ENCODE results near the gene WDPCP. TPM values are rescaled to one million over a fixed set of nuclear protein-coding genes. Genes with fewer than 3 reads are reported as not detected.

WDPCP gene
- total and polyA plus RNA-seq, 2 of the 4 experiments (the other 2 are of a cell fraction): 2.2 to 10.2 TPM

DNA sequence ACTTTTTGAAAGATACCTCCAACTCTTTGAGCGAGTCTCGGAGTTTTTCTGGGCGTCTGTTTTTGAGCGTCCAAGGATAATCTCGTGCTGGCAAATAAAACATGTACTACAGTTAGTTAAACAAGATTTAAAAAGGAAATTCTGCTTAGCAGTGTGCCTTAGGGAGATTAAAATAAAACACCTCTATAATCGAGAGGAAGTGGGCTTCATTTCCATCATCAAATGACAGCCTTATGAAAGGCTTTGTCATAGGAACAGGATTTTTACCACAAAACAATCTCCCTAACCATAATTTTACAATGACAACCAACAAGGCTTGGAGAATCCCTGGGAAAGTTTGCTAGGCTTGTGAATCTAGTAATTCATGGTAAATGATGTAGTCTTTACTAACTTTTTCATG lies 103.4 kb downstream of the WDPCP start:
- Histone ChIP-seq H2BK5ac (ENCODE audit: low read depth, low read length, poor library complexity, severe bottlenecking) (no peak overlapping the region), H2AFZ (replicated peaks; ENCODE audit: low read length, poor library complexity) (no peak overlapping the region), H4K20me1 (ENCODE audit: insufficient read depth, low read length) (no peaks in the 10 kb centered on the region), H2AK9ac (replicated peaks; ENCODE audit: low read depth, low read length, poor library complexity) (no peak overlapping the region), H4K5ac (ENCODE audit: low read depth, low read length) (no peak overlapping the region), H3K4ac (ENCODE audit: low read depth, low read length) (no peak overlapping the region), H3K4me3 (ENCODE audit: insufficient read depth, low read depth, low read length) (no peak overlapping the region), H3K9ac (ENCODE audit: low read depth, low read length) (no peak overlapping the region), H3K14ac (replicated peaks; ENCODE audit: low read depth, low read length) (no peak overlapping the region), H4K8ac (ENCODE audit: low read depth in 2 of 2, low read length in 2 of 2) (no peak overlapping the region), H2AK5ac (ENCODE audit: low read depth, low read length) (no peak overlapping the region), H3K27ac (ENCODE audit: insufficient read depth, low read length) (no peak overlapping the region), H3K27me3 (ENCODE audit: control insufficient read depth, insufficient read depth, low read length) (no peaks in the 10 kb centered on the region), H3K23ac (ENCODE audit: low read depth, low read length) (no peak overlapping the region), H2BK120ac (ENCODE audit: low read depth, low read length) (no peak overlapping the region), H2BK20ac (ENCODE audit: low read depth, low read length) (no peak overlapping the region), H3K79me1 (ENCODE audit: low read depth in 1 of 2, low read length in 2 of 2) (no peaks in the 10 kb centered on the region), H4K91ac (ENCODE audit: insufficient read depth, low read depth, low read length) (no peak overlapping the region), H3K4me1 (ENCODE audit: control insufficient read depth, insufficient read depth, low read length) (no peaks in the 10 kb centered on the region), H3K4me2 (ENCODE audit: low read depth, low read length) (no peak overlapping the region), H3K56ac (ENCODE audit: extremely low read depth, insufficient read depth, low read length) (no peak overlapping the region), H3K18ac (ENCODE audit: low read depth, low read length) (no peak overlapping the region), H2BK15ac (ENCODE audit: low read depth, low read length) (no peak overlapping the region), H3K36me3 (ENCODE audit: control insufficient read depth, insufficient read depth, low read length) (no peaks in the 10 kb centered on the region), H3K9me1 (ENCODE audit: insufficient read depth, low read length) (no peaks in the 10 kb centered on the region), H3K9me3 (ENCODE audit: control insufficient read depth, insufficient read depth, low read length) (no peaks in the 10 kb centered on the region)
- dilution Hi-C loops (cut with HindIII; ENCODE audit: low sequenced_read_pairs, unreplicated experiment) (no loop called here), intact Hi-C loops (cut with micrococcal nuclease) (loop anchor here (5.0 to 10.0 kb wide), 4 partner anchors 300 to 1028 kb away; no protein-coding TSS in a partner anchor), in situ Hi-C loops (cut with MboI; ENCODE audit: low sequenced_read_pairs) (loop anchor here (25.0 kb wide), 2 partner anchors 698 to 1023 kb away; no protein-coding TSS in a partner anchor)
- DNase-seq (no peak), ATAC-seq (ENCODE audit: low read depth) (no peak)
- no TSS peak for BruUV-seq (replicated peaks)
- ChIA-PET CTCF (interaction anchor here (0.5 kb wide), 1 partner anchor 565 kb away, joined by 3 read pairs; no protein-coding TSS in a partner anchor), POLR2A (ENCODE audit: unreplicated experiment) (no interaction called here)
- no peak for TF ChIP-seq CTCF (conservative IDR thresholded peaks at IDR 0.05; ENCODE audit: low read depth, low read length)
- TF ChIP-seq RAD21 (IDR thresholded peaks at IDR 0.05; ENCODE audit: low read length): no peak
- TF ChIP-seq RFX5 (IDR thresholded peaks at IDR 0.05; ENCODE audit: low read depth, low read length): no peak
- no peak for TF ChIP-seq BHLHE40 (IDR thresholded peaks at IDR 0.05; ENCODE audit: low read depth, low read length)
- TF ChIP-seq USF2 (IDR thresholded peaks at IDR 0.05; ENCODE audit: low read depth, low read length): no peak
- TF ChIP-seq CHD1 (IDR thresholded peaks at IDR 0.05; ENCODE audit: low read depth, low read length): no peak
- no peak for TF ChIP-seq MXI1 (IDR thresholded peaks at IDR 0.05; ENCODE audit: borderline replicate concordance, low read depth, low read length)
- TF ChIP-seq FOS (IDR thresholded peaks at IDR 0.05; ENCODE audit: low read depth, low read length): no peak
- no peak for TF ChIP-seq POLR2A (IDR thresholded peaks at IDR 0.05; ENCODE audit: low read depth, low read length)
- no peak for TF ChIP-seq CEBPB (IDR thresholded peaks at IDR 0.05; ENCODE audit: low read depth, low read length)
- TF ChIP-seq, protein P1, sequence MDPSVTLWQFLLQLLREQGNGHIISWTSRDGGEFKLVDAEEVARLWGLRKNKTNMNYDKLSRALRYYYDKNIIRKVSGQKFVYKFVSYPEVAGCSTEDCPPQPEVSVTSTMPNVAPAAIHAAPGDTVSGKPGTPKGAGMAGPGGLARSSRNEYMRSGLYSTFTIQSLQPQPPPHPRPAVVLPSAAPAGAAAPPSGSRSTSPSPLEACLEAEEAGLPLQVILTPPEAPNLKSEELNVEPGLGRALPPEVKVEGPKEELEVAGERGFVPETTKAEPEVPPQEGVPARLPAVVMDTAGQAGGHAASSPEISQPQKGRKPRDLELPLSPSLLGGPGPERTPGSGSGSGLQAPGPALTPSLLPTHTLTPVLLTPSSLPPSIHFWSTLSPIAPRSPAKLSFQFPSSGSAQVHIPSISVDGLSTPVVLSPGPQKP (IDR thresholded peaks at IDR 0.05; ENCODE audit: borderline replicate concordance, low read depth, low read length): no peak
- TF ChIP-seq NFE2L2 (IDR thresholded peaks at IDR 0.05; ENCODE audit: low read depth, low read length): no peak
- TF ChIP-seq RCOR1 (IDR thresholded peaks at IDR 0.05; ENCODE audit: insufficient replicate concordance, low read length): no peak
- TF ChIP-seq MAZ (IDR thresholded peaks at IDR 0.05; ENCODE audit: borderline replicate concordance, low read depth, low read length): no peak
- TF ChIP-seq MAFK (IDR thresholded peaks at IDR 0.05; ENCODE audit: low read depth, low read length): no peak
- TF ChIP-seq SMC3 (IDR thresholded peaks at IDR 0.05; ENCODE audit: low read depth, low read length): no peak
- WGBS, 2 experiments (ENCODE audit: extremely low coverage in 2 of 2, insufficient read length in 1 of 2): no CpG with 5 or more reads among the region's 6 CpGs

Data from IMR-90 (cell line).